SK-N-SH (cell line): Measurements from ENCODE around the gene CAPZA2.

Source experiments
- ELF1 ChIP-seq: IDR thresholded peaks from 2 replicates; pipeline ENCODE4 v1.4.0; 2012
- RFX5 ChIP-seq: IDR thresholded peaks from 2 replicates; pipeline ENCODE4 v1.6.1; 2012; ENCODE audit warnings: mild to moderate bottlenecking, improper control_type of control experiment, low read length
- TF ChIP-seq, protein P1 (sequence below): fragments of 200-600 bp; sonication (generic); IDR thresholded peaks from 2 replicates; pipeline ENCODE4 v1.6.1; 2017; ENCODE audit warnings: antibody characterized with exemption, mild to moderate bottlenecking, moderate library complexity
- TF ChIP-seq, protein P2 (sequence below): IDR thresholded peaks from 2 replicates; pipeline ENCODE4 v1.4.0; 2012; ENCODE audit warnings: low read depth, borderline replicate concordance

DNA sequence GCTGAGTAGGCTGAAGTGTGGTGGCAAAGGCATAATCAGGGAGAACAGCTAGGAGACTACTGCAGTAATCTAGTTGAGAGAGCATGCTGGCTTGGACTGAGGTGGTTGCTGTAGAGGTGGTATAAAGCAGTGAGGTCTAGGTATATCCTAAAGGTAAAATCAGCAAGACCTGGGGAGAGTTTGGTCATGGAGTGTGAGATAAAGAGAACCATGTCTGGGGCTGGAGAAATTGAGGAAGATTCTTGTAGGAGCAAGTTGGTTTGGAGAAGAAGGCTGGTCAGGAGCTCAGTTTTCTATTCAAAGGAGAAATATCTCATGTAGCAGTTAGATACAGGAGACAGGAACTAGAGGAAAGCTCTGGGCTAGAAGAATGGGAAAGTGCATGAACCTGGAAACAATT is 58.0 kb downstream of the CAPZA2 start:
- TF ChIP-seq, protein P1, sequence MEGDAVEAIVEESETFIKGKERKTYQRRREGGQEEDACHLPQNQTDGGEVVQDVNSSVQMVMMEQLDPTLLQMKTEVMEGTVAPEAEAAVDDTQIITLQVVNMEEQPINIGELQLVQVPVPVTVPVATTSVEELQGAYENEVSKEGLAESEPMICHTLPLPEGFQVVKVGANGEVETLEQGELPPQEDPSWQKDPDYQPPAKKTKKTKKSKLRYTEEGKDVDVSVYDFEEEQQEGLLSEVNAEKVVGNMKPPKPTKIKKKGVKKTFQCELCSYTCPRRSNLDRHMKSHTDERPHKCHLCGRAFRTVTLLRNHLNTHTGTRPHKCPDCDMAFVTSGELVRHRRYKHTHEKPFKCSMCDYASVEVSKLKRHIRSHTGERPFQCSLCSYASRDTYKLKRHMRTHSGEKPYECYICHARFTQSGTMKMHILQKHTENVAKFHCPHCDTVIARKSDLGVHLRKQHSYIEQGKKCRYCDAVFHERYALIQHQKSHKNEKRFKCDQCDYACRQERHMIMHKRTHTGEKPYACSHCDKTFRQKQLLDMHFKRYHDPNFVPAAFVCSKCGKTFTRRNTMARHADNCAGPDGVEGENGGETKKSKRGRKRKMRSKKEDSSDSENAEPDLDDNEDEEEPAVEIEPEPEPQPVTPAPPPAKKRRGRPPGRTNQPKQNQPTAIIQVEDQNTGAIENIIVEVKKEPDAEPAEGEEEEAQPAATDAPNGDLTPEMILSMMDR, result no peak
- TF ChIP-seq ELF1, result no peak
- TF ChIP-seq, protein P2, sequence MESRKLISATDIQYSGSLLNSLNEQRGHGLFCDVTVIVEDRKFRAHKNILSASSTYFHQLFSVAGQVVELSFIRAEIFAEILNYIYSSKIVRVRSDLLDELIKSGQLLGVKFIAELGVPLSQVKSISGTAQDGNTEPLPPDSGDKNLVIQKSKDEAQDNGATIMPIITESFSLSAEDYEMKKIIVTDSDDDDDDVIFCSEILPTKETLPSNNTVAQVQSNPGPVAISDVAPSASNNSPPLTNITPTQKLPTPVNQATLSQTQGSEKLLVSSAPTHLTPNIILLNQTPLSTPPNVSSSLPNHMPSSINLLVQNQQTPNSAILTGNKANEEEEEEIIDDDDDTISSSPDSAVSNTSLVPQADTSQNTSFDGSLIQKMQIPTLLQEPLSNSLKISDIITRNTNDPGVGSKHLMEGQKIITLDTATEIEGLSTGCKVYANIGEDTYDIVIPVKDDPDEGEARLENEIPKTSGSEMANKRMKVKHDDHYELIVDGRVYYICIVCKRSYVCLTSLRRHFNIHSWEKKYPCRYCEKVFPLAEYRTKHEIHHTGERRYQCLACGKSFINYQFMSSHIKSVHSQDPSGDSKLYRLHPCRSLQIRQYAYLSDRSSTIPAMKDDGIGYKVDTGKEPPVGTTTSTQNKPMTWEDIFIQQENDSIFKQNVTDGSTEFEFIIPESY, result no peak
- TF ChIP-seq RFX5, result no peak
